Measurements from ENCODE around the gene ZNF273.

Gene ZNF273

DNA sequence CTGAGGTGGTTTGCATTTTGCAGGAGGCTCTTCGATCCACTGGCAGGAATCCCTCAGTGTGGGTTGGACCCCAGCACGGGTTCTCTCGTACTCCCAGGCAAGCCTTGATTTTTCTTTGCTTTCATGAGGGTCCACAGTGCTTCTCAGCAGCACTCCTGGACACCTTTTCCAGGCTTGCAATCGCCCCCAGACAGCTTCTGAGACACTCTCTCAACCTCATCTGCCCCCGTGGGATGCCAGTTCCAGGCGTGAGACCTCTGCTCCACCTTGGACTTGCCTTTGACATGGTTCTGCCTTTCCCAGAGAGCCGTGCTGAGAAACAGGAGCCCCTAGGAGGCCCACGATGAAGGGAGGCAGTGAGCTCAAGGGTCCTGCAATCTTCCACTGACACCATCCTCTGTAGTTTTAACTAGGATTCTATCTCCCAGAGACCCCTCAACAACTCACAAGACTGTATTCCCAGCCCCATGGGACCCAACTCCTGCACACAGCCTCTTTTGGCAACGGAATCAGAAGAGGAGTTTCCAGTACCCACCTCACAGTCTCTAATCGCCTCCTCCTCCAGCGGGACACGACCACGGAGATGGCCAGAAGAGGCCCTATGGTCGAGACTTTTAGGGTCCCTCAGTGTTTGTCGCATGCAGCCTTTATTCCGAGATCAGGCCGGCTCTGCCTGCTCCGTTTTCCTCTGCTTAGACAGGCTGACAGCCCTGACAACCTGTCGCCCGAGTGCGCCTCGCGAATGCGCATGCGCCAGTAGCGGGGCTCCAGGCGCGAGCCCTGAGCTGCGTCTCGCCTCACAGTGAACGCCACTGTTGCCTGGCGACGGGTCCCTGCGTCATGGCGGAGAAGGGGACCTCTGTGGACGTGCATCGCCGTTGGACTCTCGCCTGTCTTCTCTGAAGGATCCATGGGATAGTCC, 26.0 kb upstream of the ZNF273 start:
- DNase-seq (ENCODE audit: low read depth): peak; percentile 31

DNA sequence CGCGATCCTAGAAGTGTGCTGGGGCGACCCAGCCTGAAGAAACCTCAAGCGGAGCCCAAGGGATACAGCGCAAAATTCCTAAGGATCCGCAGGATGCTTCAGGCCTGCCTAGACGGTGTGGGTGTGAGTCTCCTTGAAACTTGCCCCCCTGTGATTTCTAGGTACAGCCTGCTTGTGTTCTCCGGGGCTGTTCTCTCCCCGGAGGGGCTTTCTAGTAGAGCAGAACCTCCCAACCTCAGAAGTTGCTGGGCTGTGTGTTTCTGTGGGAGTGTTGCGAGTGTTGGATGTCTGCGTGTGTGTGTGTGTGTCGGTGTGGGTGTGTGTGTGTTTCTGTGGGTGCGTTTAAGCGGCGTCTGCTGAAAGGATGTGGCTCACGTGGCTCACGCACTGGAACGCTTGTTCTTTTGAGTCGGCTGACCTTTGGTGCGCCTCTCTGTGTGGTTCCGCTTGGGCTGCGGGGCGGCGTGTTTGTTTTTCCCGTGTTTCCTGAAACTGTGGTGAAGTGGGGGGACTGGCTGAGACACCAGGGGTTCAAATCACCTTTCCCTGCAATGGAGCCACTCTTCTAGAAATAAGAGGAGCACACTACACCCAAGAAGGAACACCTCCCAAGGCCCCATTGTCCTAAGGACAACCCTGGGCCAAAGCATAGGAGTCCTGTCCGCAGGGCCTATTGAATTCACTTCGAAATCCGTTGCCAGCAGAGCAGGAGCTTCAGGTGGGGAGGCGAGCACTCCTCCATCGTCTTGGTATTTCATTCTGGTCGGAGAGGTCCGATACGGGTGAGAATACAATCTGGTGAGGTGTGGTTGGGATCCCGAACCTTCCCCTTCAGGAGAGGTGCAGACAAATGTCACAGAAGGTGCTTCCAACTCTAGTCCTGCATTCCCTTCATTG, 25.1 kb upstream of the ZNF273 start:
- no peak for DNase-seq (ENCODE audit: low read depth)

DNA sequence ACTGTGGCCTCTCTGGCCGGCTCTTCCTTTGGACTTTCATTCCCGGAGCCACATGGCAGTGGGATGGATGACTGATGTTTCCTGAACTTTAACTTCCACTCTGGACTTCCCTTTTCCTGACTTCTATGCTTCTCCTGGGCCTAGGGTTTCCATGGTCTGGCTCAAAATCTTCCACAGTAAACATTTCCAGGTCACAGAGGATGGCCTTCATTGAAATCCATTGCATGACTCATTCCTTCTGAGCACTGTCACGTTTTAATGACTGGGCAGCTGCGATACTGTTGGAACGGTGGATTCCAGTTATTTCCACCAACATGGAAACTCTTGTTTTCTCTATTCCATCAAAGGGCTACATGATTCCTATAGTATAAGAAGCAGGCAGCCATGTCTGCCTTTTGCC, 24.4 kb upstream of the ZNF273 start:
- DNase-seq (ENCODE audit: low read depth): no peak

DNA sequence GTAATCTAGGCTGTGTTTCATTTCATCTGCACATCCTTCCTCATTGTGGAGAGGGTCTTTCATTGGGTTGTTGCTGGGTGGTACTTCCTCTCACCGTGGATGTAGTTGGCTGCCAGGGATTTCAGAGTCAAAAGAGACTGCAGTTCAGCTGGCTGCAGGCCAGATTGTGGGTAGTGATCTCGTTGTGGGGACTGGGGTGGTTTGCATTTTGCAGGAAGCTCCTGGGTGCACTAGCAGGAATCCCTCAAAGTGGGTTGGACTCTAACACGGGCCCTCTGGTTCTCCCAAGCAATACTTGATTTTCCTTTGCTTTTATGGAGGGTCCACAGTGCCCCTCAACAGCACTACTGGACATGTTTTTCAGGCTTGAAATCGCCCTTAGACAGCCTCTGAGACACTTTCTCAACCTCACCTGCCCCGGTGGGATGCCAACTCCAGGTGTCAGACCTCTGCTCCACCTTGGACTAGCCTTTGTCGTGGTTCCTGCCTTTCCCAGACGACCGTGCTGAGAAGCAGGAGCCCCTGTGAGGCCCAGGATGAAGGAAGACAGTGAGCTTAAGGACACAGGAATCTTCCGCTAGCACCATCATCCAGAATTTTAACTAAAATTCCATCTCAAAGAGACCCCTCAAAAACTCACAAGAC, 23.9 kb upstream of the ZNF273 start:
- no peak for DNase-seq (ENCODE audit: low read depth)

DNA sequence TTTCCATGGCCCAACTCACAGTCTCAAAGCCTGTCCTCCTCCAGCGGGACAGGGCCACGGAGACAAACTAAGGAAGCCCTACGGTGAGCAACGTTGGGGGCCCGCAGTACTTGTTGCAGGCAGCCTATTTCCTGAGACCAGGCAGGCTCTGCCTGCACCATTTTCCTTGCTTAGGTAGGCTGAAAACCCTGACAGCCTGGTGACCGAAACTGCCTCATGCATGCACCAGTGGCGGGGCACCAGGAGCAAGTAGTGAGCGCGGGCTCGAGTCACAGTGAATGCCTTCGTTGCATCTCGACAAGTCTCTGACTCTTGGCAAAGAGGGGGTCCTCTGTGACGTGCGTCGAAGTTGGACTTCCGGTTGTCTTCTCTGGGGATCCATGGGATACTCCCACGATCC, 23.3 kb upstream of the ZNF273 start:
- no peak for DNase-seq (ENCODE audit: low read depth)

DNA sequence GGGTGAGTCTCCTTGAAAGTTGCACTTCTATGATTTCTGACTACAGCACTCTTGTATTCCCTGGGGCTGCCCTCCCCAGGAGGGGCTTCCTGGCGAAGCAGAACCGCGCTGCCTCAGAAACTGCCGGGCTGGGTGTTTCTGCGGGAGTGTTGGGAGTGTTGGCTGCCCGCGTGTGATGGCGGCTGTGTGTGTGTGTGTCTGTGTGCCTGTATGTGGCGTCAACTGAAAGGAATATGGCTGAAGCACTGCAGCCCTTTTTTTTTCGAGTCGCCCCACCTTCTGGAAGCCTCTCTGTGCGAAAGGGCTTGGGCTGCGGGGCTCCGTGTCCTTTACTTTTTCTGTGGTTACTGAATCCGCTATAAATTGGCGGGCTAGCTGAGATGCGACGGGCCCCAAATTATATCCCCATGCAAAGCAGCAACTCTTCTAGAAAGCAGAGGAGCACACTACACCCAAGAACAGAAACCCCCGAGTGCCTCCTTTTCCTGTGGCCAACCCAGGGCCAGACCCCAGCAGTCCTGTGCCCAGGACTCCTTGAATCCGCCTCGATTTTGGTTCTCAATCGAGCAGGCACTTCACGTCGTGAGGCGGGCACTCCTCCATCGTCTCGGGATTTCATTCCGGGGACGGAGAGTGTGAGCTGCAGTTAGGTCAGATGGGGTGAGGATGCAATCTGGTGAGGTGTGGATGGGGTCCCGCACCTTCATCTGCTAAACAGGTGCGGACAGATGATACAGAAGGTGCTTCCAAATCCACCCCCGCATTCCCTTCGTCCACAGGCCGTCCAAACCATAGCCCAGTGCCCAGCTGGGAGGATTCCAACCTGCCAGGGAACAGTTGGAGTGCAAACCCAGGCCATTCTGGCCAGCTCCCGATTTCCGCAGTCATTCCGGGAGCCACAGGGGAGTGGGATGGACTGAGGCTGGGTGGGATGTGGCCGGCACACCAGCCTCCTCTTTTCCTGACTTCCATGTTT, 22.5 kb upstream of the ZNF273 start:
- no peak for DNase-seq (ENCODE audit: low read depth)

DNA sequence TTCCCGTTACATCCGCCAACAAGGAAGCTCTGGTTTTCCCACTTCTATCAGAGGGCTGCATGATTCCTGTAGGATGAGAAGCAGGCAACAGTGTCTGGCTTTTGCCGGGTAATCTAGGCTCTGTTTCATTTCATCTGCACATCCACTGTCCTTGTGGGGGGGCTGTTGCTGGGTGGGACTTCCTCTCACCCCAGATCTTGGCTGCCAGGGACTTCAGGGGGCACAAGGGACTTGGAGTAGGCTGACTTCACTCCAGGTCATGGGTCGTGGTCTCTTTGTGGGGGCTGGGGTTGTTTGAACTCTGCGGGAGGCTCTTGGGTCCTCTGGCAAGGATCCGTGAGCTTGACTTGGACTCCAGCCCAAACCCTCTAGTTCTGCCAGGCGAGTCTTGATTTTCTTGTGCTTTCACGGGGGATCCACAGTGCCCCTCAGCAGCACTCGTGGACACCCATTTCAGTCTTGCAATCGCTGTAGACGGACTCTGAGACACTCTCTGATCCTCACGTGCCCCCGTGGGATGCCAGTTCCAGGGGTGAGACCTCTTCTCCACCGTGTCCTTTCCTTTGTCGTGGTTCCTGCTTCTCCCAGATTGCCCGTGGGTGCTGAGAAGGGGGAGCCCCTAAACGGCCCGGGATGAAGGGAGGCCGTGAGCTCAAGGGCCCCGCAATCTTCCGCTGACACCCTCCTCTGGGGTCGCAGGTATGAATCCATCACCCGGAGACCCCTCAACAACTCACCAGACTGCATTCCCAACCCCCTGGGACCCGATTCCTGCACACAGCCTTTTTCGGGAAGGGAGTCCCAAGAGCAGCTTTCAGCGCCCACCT, 21.4 kb upstream of the ZNF273 start:
- no peak for DNase-seq (ENCODE audit: low read depth)

DNA sequence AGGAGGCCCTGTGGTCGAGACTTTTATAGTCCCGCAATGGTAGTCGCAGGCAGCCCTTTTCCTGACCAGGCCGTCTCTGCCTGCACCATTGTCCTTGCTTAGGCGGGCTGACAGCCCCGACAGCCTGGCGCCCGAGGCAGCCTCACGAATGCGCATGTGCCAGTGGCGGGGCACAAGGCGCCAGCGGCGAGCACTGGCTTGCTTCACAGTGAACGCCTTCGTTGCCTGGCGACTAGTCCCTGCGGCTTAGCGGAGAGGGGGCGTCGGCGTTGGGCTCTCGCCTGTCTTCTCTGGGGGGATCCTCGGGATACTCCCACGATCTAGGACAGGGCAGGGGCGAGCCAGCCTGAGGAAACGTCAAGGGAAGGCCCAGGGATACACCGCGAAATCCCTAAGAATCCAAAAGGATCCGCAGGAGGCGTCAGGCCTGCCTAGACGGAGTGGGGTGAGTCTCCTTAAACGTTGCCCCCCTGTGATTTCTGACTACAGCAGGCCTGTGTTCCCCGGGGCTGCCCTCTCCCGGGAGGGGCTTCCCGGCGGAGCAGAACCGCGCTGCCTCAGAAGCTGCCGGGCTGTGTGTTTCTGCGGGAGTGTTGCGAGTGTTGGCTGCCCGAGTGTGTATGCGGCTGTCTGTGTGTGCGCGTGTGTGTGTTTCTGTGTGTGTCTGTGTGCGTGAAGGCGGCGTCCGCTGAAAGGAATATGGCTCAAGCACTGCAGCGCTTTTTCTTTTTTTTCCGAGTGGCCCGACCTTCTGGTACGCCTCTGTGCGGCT, 20.5 kb upstream of the ZNF273 start:
- no peak for DNase-seq (ENCODE audit: low read depth)

DNA sequence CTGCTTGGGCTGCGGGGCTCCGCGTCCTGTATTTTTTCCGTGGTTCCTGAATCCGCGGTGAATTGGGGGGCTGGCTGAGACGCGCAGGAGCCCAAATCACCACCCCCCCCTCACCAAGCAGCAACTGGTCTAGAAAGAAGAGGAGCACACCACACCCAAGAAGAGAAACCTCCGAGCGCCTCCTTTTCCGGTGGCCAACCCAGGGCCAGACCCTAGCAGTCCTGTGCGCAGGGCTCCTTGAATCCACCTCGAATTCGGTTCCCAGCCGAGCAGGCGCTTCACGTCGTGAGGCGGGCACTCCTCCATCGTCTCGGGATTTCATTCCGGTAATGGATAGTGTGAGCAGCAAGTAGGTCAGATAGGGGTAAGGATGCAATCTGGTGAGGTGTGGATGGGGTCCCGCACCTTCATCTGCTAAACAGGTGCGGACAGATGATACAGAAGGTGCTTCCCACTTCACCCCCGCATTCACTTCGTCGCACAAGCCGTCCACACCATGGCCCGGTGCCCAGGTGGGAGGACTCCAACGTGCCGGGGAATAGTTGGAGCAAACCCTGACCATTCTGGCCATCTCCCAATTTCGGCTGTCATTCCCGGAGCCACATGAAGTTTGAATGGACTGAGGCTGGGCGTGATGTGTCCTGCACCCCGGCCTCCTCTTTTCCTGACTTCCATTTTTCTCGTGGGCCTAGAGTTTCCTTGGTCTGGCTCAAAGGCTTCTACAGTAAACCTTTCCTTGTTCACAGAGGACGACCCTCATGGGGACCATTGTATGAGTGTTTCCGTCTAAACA, 19.8 kb upstream of the ZNF273 start:
- DNase-seq (ENCODE audit: low read depth): no peak

DNA sequence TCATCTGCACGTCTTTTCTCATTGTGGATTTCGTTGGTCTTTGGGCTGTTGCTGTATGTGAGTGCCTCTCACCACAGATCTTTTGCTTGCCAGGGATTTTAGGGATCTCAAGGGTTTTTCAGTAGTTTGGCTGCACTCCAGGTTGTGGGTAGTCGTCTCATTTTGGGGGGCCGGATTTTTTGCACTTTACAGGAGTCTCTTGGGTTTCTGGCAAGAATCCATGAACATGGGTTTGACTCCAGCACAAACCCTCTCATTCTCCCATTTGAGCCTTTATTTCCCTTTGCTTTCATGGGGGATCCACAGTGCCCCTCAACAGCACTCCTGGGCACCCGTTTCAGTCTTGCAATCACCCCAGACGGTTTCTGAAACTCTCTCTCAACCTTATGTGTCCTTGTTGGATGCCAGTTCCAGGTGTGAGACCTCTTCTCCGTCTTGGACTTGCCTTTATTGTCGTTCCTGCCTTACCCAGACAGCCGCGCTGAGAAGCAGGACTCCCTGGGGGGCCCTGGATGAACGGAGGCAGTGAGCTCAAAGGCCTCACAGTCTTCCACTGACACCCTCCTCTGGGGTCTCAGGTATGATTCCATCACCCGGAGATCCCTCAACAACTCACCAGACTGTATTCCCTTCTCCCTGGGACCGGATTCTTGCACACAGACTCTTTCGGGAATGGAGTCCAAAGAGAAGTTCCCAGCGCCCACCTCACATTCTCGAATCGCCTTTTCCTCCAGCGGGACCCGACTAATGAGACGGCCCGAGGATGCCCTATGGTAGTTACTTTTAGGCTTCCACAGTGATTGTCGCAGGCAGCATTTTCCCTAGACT, 18.8 kb upstream of the ZNF273 start:
- DNase-seq (ENCODE audit: low read depth): no peak

DNA sequence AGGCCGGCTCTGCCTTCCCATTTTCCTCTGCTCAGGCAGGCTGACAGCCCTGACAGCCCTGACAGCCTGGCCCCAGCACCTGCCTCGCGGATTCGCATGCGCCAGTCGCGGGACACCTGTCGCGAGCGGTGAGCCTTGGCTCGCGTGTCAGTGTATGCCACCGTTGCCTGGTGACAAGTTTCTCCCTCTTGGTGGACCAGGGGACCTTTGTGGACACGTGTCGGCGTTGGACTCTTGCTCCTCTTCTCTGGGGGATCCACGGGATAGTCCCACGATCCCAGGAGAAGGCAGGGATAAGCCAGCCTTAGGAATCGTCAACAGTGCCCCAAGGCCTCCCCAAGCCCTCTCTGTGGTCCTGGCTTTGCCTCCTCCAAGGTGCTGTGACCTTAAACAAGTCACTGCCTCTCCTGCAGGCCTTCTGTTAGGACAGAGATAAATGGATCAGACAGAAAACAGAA, 18.1 kb upstream of the ZNF273 start:
- DNase-seq (ENCODE audit: low read depth): no peak

DNA sequence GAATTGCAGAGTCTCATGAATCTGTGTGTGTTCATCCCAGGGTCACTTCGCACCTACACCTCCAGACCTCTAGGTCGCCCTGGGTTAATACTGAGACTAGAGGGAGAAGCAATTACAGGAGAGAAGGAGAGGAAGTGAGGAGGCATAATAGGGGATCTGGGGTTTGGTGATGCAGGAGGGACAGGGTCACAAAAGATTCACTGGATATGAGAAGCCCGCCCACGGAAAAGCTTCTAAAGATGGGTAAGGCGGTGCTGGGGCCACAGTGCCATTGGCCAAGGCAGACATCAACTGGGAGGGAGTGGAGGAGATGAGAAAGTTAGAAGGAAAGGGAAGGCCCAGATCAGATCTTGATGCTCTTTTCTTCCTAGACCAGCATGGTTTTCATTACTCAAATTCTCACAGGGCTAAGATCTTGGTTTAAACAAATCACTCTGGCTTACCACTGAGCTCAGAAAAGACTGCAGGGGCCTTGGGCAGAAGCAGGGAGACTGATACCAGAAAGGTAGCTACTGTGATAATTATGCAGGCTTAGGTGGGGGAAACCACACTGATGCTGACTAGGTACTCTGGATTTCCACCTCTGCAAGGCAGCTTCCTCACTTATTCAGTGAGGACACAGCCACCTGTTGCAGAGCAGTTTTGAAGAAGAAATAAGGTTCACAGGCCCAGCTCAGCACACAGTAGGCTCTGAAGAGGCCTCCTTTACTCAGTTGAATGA, 17.4 kb upstream of the ZNF273 start:
- DNase-seq (ENCODE audit: low read depth): no peak

DNA sequence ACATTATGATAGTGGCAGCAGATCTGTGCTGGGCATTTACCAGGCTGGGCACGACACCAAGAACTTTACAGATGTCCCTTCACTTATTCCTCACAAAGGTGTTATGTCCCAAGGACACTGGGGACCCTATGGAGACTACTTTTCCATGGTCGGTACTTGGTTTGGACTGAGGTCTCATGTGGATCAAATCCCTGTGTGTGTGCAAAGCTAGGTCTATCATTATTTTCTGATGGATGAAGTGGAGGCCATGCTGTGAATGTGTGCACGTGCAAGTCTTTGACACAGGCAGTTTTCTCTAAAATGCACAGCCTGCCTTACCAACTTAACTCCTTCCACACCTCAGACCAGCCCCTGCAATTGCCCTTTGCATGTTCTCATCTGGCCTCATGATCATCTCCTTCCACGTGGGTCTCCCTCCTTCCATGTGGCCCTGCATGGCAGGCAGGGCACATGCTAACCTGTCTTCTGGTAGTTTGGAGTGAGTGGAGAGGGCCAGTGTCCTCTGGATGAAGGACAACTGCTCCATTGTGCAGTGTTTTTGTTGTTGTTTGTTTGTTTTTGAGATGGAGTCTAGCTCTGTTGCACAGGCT, 16.0 kb upstream of the ZNF273 start:
- no peak for DNase-seq (ENCODE audit: low read depth)

DNA sequence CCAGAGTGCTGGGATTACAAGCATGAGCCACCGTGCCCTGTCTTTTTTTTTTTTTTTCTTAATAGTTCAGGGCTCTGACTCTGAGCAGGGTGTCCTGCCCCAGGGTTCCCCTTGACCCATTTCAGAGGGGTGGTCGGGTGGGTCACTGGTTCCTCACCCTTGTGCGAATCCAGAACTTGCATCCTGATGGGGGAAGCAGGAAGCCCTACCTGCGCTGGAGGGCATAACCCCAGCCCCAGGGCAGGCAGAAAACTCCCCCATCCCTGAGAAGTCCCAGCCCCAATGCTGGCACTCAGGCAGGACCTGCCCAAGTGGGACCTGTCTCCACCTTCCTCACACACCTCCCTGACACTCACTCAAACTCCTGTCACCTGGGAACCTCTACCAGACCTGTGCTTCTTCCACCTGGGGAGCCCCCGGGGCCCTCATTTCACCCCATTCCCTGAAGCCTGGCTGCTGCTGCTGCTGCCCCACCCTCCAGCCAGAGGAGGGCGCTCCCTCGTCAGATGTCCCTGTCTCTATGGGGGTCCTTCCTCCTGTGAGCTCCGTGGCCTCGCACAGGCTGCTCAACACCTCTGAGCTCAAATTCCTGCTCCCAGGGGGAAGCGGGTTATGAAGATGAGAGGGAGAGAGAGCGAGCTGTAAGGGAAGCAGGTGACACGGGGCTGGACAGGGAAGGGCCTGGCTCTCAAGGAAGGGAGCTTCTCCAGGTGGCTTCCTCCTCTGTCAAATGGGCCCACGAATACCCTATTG, 15.1 kb upstream of the ZNF273 start:
- DNase-seq (ENCODE audit: low read depth): no peak

DNA sequence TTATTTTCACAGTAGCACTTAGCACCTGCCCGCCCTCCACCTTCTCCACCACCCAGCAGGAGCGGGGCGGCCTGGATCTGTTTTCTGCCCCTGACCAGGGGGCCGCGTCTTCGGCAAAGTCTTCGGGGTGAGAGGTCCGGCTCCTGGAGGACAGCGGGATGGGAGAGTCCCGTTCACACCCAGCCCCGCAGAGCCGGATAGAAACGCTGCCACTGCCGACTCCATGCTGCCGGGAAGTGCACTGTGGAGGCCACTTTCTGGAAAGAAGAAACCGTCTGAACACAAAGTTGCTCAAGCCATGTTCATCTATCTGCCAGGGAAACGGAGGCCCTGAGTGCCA, 14.5 kb upstream of the ZNF273 start:
- DNase-seq (ENCODE audit: low read depth): no peak

Data from stimulated activated CD8-positive, alpha-beta memory T cell treated with anti-CD3 and anti-CD28 coated beads, Interleukin-15, amount 100 ng/mL, for 1 hour (primary cell).